Neural progenitor cell (in vitro differentiated cells): ENCODE data around the gene PBX3.

Source experiments
- CTCF ChIP-seq: fragments of 200-600 bp; sonication (generic); IDR thresholded peaks from 2 replicates; pipeline ENCODE4 v1.5.1; 2017; ENCODE audit warnings: antibody characterized with exemption, mild to moderate bottlenecking
- EZH2 ChIP-seq: fragments of 200-600 bp; sonication (generic); IDR thresholded peaks from 2 replicates; pipeline ENCODE4 v1.6.1; 2017; ENCODE audit warnings: antibody characterized with exemption, mild to moderate bottlenecking, moderate library complexity
- EZH2phosphoT487 ChIP-seq: fragments of 200-600 bp; sonication (generic); IDR thresholded peaks from 2 replicates; pipeline ENCODE4 v1.6.1; 2017; ENCODE audit warnings: antibody characterized with exemption

- TF ChIP-seq CTCF (no peak), EZH2phosphoT487 (no peak), EZH2 (no peak)
Observed at GRCh38 chr9:125805057-125805456, 57.9 kb downstream of the PBX3 start.
